Tibial nerve (tissue), 4 donors: Measurements from ENCODE around the gene APAF1.

ENCODE experiments used
- EP300 ChIP-seq, 2 donors: sonication (generic); formaldehyde crosslinking; IDR thresholded peaks; one replicate each; pipeline ENCODE4 v1.6.1; 2017; ENCODE audit warnings: antibody characterized with exemption in 2 of 2, mild to moderate bottlenecking in 1 of 2
- POLR2A ChIP-seq, 2 donors: fragments of 450-650 bp; IDR thresholded peaks; one replicate each; pipeline ENCODE4 v1.6.1; 2017; ENCODE audit warnings: antibody characterized with exemption in 2 of 2, mild to moderate bottlenecking in 2 of 2, moderate library complexity in 2 of 2
- TF ChIP-seq, protein P1 (sequence below), 5 experiments: fragments of 200-600 bp in 3 of 5; fragments of 450-650 bp in 2 of 5; sonication (generic) in 3 of 5; IDR thresholded peaks; one replicate each; pipeline ENCODE4 v1.5.1; 2016 to 2019; ENCODE audit warnings: antibody characterized with exemption in 5 of 5, mild to moderate bottlenecking in 3 of 5, moderate library complexity in 2 of 5

DNA sequence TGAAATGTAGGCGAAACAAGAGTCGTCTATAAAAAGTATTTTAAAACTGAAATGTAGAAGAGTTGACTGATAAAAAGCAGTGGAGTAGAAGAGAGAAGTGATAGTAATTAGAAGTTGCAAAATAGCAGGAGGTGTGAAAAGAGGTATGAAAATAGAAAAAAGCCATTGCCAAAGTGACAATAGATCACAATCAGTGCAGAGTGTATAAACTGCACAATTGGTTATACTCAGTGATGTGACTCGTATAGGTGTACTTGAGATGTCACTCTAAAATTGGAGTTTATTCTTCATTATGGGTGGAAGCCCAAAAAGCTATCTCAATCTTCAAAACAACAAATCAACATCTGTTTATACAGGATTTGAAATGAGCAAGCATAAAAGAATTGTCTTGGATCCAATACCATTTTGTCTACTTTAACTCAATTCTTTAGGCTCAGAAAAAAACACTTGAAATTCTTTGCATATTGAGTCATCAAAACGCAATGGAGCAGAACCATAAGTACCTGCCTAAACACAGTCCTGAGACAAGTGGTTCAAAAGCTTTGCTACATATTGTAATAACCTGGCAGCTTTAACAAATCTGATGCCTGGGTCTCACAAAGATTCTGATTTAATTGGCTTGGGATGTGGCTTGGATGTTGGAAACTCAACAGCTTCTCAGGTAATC lies 9.3 kb upstream of the APAF1 start:
- no peak for TF ChIP-seq POLR2A (IDR thresholded peaks at IDR 0.05)
- TF ChIP-seq, protein P1, sequence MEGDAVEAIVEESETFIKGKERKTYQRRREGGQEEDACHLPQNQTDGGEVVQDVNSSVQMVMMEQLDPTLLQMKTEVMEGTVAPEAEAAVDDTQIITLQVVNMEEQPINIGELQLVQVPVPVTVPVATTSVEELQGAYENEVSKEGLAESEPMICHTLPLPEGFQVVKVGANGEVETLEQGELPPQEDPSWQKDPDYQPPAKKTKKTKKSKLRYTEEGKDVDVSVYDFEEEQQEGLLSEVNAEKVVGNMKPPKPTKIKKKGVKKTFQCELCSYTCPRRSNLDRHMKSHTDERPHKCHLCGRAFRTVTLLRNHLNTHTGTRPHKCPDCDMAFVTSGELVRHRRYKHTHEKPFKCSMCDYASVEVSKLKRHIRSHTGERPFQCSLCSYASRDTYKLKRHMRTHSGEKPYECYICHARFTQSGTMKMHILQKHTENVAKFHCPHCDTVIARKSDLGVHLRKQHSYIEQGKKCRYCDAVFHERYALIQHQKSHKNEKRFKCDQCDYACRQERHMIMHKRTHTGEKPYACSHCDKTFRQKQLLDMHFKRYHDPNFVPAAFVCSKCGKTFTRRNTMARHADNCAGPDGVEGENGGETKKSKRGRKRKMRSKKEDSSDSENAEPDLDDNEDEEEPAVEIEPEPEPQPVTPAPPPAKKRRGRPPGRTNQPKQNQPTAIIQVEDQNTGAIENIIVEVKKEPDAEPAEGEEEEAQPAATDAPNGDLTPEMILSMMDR (IDR thresholded peaks at IDR 0.05) = no peak
- TF ChIP-seq EP300 (IDR thresholded peaks at IDR 0.05) = no peak
